Naive thymus-derived CD8-positive, alpha-beta T cell (primary cell): Measurements from ENCODE around the gene MKI67. TPM values are rescaled to one million over a fixed set of nuclear protein-coding genes. Genes with fewer than 3 reads are reported as not detected.

Source experiments
- ATAC-seq, 2 donors: fragments of 150-1000 bp; cut with Tn5 transposase in 1 of 2; sonication (Bioruptor Pico), chemical (Tn5 transposase) in 1 of 2; 1 replicate in 1 of 2; 2 replicates in 1 of 2; pipeline ENCODE4 v1.10.0; 2021; ENCODE audit warnings: mild to moderate bottlenecking in 2 of 2, moderate library complexity in 2 of 2
- POLR2A ChIA-PET: fragments of 350-600 bp; sonication (Branson Sonifier 250); formaldehyde crosslinking; loops from one replicate; lab custom pipeline; 2021; ENCODE audit warnings: antibody characterized with exemption; lab: Charles Lee
- DNase-seq, 10 donors: peaks; one replicate each; pipeline versions ENCODE4 v3.0.0 to v3.0.0-alpha.2; 2020 to 2022
- H3K27ac Mint-ChIP-seq, 10 donors: one replicate each; pipeline ENCODE4 v1.8.0; 2020 to 2022; ENCODE audit warnings: mild to moderate bottlenecking in 10 of 10, mixed read lengths in 10 of 10, moderate library complexity in 4 of 10, inconsistent platforms in 1 of 10
- H3K27me3 Mint-ChIP-seq, 5 donors: one replicate each; pipeline ENCODE4 v1.8.0; 2021 to 2022; ENCODE audit warnings: mixed read lengths in 5 of 5
- H3K36me3 Mint-ChIP-seq, 3 donors: one replicate each; pipeline ENCODE4 v1.8.0; 2020 to 2022; ENCODE audit warnings: mixed read lengths in 3 of 3, mild to moderate bottlenecking in 2 of 3, inconsistent platforms in 1 of 3
- H3K4me1 Mint-ChIP-seq, 4 donors: one replicate each; pipeline ENCODE4 v1.8.0; 2021 to 2022; ENCODE audit warnings: mixed read lengths in 4 of 4
- H3K4me3 Mint-ChIP-seq, 10 donors: one replicate each; pipeline ENCODE4 v1.8.0; 2020 to 2022; ENCODE audit warnings: mild to moderate bottlenecking in 10 of 10, mixed read lengths in 10 of 10, moderate library complexity in 6 of 10, inconsistent platforms in 1 of 10
- H3K9me3 Mint-ChIP-seq, 9 donors: one replicate each; pipeline ENCODE4 v1.8.0; 2020 to 2022; ENCODE audit warnings: mixed read lengths in 9 of 9, mild to moderate bottlenecking in 3 of 9, inconsistent platforms in 1 of 9, moderate library complexity in 1 of 9
- polyA plus RNA-seq, 3 donors: library from polyadenylated mRNA; unstranded; fragments of 300-500 nt; fragmentation: Illumina TruSeq; gene quantifications; one replicate each; pipeline ENCODE4 v1.2.3, GENCODE V29; 2021
- total RNA-seq, 8 experiments: library from RNA in 2 of 8; stranded (reverse) in 2 of 8; gene quantifications; one replicate each; pipeline ENCODE4 v1.2.3 and lab custom pipeline; 2021 to 2026

The MKI67 gene
- total and polyA plus RNA-seq, 5 experiments from 2014 or later: 0.08 to 2.4 (median 0.56) TPM; not detected in 1

DNA sequence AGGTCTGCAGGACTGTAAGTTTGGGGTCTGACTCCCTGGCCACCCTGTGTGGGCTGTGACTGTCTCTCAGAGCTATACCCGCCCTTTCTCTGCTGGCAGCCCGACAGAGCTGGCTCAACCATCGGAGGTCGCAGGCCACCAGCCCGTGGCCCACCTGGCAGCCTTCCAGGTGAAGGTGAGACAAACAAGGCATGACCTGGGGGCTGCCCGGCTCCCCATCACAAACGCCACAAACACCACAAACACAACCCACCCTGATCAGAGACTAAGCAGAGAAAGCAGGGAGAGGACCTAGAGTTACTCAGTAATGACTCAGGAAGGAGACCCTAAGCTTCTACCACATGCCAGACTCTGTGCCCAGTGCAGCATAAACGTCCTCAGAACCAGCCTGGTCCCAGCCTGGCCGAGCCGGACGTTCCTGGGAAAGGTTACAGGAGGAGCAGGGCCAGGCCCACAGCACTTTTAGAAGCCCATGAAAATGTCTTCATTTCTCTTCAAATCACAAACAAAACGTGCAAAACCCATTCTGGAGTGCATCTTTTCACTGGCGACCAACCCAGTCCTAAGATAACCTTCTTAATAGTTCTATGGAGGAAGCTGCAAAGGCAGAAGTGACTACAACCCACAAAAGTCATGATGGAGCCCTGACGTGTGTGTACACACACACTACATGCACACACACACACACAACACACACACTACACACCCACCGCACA, 66.8 kb downstream of the MKI67 start:
- no peaks in the 10 kb centered on the region for H3K27me3 Mint-ChIP-seq
- DNase-seq (peak in 1 of 10 donors; percentile 23), ATAC-seq (no peak)
- peaks cover 43 to 74% (median 64%) of the 10 kb centered on the region in 4 donors for H3K4me1 Mint-ChIP-seq
- H3K9me3 Mint-ChIP-seq: no peaks in the 10 kb centered on the region
- POLR2A ChIA-PET: interaction anchor here (3.4 kb wide), 1 partner anchor 11 kb away, joined by 24 read pairs; no protein-coding TSS in a partner anchor
- H3K27ac Mint-ChIP-seq: peak overlapping the region; percentile 34 to 93 (median 90)
- peaks cover 4 to 46% (median 16%) of the 10 kb centered on the region in 3 donors for H3K36me3 Mint-ChIP-seq
- H3K4me3 Mint-ChIP-seq: peak overlapping the region in 6 of 10 donors; percentile 12 to 64 (median 43)

DNA sequence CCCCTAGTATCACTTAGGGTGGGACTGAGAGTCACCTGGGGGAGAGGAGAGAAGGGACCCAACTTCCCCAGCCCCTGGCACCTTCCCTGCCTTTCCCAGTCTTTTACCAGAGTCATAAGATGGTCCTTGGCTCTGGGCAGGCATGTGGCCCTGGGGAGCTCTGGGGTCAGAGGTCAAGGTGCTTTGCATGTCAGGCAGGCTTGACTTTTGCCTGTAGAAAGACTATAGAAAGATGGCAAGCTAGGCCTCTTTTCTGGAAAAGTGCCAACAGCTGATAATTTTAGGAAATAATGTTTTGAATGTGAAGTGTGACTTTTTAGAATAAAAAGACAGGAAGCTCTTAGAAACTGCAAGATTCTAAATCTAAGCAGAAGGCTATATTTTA, 67.5 kb downstream of the MKI67 start:
- Mint-ChIP-seq H3K9me3 (no peaks in the 10 kb centered on the region), H3K27ac (peak overlapping the region in 9 of 10 donors; percentile 33 to 93 (median 90)), H3K36me3 (peaks cover 4 to 51% (median 16%) of the 10 kb centered on the region in 3 donors), H3K27me3 (no peaks in the 10 kb centered on the region), H3K4me3 (peak overlapping the region in 2 of 10 donors; percentile 12 to 54), H3K4me1 (peaks cover 43 to 70% (median 58%) of the 10 kb centered on the region in 4 donors)
- ATAC-seq (no peak), DNase-seq (no peak)
- POLR2A ChIA-PET: interaction anchor here (3.4 kb wide), 1 partner anchor 11 kb away, joined by 24 read pairs; no protein-coding TSS in a partner anchor

DNA sequence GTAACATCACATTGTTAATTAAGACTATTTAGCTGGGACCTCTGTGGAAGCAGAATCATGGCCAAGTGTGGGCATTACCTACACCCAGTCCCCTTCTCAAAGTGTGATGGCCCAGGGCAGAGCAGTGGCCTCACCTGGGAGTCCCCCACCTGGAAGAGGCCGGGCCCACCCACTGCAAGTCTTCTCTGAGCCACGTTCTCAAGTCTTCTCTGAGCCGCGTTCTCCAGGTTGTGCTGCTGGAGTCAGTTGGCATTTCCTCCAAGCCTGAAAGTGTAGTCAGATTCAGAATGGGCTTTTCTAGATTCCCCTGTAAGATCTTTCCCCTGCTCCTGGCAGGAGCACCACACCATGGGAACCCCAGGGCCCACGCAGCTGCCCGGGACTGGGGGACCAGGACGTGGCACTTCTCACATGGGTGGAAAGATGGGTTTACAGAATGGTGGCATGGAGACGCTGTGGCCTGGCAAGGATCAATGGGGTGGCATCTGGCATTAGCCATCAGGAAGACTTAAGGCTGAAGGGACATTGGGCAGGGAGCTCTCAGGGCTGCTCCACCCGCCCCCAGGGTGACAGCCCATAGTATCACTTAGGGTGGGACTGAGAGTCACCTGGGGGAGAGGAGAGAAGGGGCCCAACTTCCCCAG, 68.0 kb downstream of the MKI67 start:
- peaks cover 39 to 65% (median 54%) of the 10 kb centered on the region in 4 donors for H3K4me1 Mint-ChIP-seq
- H3K27ac Mint-ChIP-seq: peak overlapping the region; percentile 13 to 93 (median 81)
- DNase-seq (no peak), ATAC-seq (no peak)
- peaks cover 4 to 52% (median 16%) of the 10 kb centered on the region in 3 donors for H3K36me3 Mint-ChIP-seq
- peak overlapping the region in 1 of 10 donors; percentile 43 for H3K4me3 Mint-ChIP-seq
- H3K27me3 Mint-ChIP-seq: no peaks in the 10 kb centered on the region
- no peaks in the 10 kb centered on the region for H3K9me3 Mint-ChIP-seq
- POLR2A ChIA-PET: interaction anchor here (3.4 kb wide), 1 partner anchor 10 kb away, joined by 24 read pairs; no protein-coding TSS in a partner anchor

DNA sequence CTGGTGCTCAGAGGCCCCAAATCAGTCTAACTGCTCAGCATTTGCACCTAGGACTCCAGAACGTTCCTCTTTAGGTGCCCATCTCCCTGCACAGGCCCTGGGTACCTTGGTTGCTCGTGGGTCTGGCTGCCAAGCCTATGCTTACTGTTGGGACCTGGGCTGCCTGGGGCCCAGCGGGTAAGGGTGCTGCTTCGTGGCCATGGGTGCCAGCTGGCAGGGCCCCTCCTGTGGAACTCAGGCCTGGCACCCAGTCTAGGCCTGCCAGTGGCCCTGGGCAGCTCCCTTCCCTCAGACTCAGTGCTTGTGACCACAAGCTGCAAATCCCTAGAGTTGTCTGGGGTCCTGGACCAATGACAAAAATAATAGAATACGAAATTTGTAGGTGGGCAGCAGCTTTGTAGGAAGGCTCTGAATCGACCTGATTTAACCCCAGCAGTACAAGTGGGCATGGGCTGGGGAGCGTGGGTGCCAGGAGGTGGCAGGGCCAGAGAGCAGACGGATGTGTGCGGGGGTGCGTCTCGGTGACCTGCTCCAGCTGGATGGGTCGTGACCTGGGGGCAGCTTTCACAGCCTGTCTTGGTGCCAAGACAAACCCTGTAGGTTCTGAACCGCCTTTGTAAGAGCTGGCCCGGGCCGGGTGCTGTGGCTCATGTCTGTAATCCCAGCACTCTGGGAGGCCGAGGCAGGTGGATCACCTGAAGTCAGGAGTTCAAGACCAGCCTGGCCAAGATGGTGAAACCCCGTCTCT, 69.7 kb downstream of the MKI67 start:
- H3K27me3 Mint-ChIP-seq: no peaks in the 10 kb centered on the region
- POLR2A ChIA-PET: no interaction called here
- DNase-seq: no peak
- peaks cover 26 to 59% (median 44%) of the 10 kb centered on the region in 4 donors for H3K4me1 Mint-ChIP-seq
- H3K4me3 Mint-ChIP-seq: no peak overlapping the region
- H3K9me3 Mint-ChIP-seq: no peaks in the 10 kb centered on the region
- ATAC-seq: no peak
- peak overlapping the region in 3 of 10 donors; percentile 60 to 79 (median 63) for H3K27ac Mint-ChIP-seq
- H3K36me3 Mint-ChIP-seq: peaks cover 4 to 69% (median 18%) of the 10 kb centered on the region in 3 donors

DNA sequence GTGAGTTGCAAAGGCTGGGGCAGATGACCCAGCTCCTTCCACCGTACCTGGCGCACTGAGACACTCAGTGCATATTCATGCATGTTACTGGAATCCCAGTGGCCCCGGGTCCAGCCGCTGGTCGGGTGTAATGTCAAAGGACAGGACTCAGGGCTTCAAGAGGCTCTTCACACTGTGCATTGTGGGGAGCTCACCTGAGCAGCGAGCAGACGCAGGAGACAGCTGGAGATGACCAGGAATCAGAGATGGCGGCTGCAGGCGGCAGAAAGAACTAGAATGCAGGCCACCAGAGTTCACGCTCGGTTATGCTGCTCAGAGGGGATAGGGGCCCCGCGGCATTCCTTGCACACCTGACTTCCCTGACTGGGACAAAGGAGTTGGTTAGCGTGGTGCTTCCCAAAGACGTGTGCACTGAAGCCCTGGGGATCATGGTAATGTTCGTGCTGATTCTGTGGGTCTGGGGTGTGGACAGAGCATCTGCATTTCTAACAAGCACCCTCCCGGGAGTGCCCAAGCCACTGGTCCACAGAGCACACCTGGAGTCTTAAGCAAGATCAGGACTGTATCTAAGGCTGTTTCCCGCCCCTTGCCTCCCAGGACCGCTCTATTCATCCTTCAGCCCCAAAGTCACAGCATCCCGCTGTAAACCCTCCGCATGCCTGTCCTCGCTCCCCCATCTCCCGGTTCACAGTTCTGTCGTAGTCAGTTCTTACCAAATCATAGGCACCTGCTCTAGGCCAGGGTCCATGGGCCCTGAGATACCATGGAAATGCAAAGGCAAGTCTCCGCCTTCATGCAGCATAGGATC, 71.0 kb downstream of the MKI67 start:
- POLR2A ChIA-PET: no interaction called here
- H3K4me1 Mint-ChIP-seq: peaks cover 25 to 62% (median 44%) of the 10 kb centered on the region in 4 donors
- H3K27me3 Mint-ChIP-seq: no peaks in the 10 kb centered on the region

DNA sequence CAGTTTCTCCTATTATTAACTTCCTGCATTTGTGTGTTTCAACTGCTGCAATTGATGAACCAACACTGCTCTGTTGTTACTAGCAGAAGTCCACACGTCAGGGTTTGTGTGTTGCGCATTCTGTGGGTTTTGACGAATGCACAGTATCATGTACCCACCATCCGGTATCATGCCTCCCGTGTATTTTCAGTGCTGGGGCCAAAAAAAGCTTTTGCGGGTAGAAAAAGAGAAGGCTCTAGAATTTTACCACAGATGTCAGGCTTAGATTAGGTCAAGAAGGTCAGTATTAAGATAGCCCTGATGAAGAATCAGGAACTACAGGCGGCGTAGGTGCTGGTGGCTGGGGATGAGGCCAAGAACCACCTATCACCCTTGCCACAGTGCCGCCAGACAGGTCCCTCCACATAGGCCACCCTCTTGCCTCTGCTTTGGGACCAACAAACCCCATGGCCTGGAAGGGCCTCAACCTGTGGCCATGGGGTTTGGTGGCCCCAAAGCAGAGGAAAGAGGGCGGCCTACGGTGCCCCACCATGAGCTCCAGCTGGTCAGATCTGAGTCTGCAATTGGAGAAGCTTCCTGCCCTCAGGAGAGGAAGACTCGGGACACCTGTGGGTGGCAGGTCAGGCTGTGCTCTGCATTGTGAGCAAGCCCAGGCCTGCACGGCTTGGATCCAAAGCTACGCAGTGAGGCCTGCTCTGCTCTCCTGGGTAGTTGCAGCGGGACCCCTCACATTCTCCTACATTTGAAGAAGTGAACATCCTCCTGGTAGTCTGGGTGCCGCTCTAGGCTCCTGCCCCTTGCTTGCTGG, 71.9 kb downstream of the MKI67 start:
- Mint-ChIP-seq H3K4me3 (no peak overlapping the region), H3K4me1 (peaks cover 20 to 62% (median 43%) of the 10 kb centered on the region in 4 donors), H3K9me3 (no peaks in the 10 kb centered on the region), H3K27me3 (no peaks in the 10 kb centered on the region), H3K36me3 (peaks cover 4 to 78% (median 19%) of the 10 kb centered on the region in 3 donors), H3K27ac (peak overlapping the region in 3 of 10 donors; percentile 9 to 40 (median 19))
- POLR2A ChIA-PET: interaction anchor here (1.4 kb wide), 1 partner anchor 10 kb away, joined by 4 read pairs; no protein-coding TSS in a partner anchor
- DNase-seq (no peak), ATAC-seq (no peak)

More for the DNA sequence above, 71.0 kb downstream of the MKI67 start:
- ATAC-seq (no peak), DNase-seq (no peak)
- Mint-ChIP-seq H3K4me3 (no peak overlapping the region), H3K36me3 (peaks cover 4 to 76% (median 19%) of the 10 kb centered on the region in 3 donors), H3K9me3 (no peaks in the 10 kb centered on the region), H3K27ac (peak overlapping the region in 6 of 10 donors; percentile 6 to 74 (median 23))

DNA sequence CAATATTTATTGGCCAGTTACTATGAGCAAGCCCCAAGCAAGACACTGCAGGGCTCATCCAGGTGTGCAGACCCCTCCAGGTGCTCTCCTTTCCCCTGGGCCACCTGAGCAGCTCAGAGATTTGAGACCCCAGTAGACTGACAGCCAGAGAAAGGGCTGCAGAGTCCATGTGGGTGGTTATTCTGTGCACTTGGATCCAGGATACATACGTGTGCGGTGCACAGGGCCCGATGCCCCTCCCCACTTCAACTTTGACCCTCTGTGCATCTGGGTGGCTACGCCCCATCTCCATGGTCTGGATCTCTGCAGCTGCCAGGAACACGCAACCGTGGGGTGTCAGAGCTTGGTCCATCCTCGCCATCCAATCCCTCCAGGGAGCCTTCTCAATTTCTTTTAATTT, 72.9 kb downstream of the MKI67 start:
- Mint-ChIP-seq H3K27me3 (no peaks in the 10 kb centered on the region), H3K4me3 (no peak overlapping the region), H3K9me3 (no peaks in the 10 kb centered on the region), H3K36me3 (peaks cover 4 to 80% (median 19%) of the 10 kb centered on the region in 3 donors), H3K27ac (no peak overlapping the region), H3K4me1 (peaks cover 13 to 63% (median 43%) of the 10 kb centered on the region in 4 donors)
- POLR2A ChIA-PET: interaction anchor here (1.4 to 2.3 kb wide), 2 partner anchors 9 to 11 kb away, joined by 4 to 7 read pairs; no protein-coding TSS in a partner anchor
- DNase-seq (no peak), ATAC-seq (no peak)

DNA sequence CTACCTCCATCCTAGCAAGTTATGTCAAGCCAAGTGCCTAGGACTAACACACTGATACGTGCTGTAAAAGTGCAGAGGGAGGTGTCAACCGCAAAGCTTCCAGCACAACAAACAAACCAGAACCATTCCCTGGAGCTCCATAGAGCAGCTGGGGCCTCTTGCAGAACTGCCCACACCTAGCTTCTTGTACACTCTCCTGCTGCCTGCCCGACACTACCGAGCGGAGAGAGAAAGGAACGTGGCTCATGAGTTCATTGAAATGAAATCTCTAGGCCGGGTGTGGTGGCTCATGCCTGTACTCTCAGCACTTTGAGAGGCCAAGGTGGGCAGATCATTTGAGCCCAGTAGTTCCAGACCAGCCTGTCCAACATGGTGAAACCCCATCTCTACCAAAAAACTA, 73.5 kb downstream of the MKI67 start:
- H3K4me3 Mint-ChIP-seq: no peak overlapping the region
- peak overlapping the region in 3 of 10 donors; percentile 27 to 35 (median 27) for H3K27ac Mint-ChIP-seq
- H3K4me1 Mint-ChIP-seq: peaks cover 15 to 65% (median 45%) of the 10 kb centered on the region in 4 donors
- POLR2A ChIA-PET: interaction anchor here (2.3 kb wide), 1 partner anchor 9 kb away, joined by 7 read pairs; no protein-coding TSS in a partner anchor
- ATAC-seq (no peak), DNase-seq (no peak)
- H3K27me3 Mint-ChIP-seq: no peaks in the 10 kb centered on the region
- H3K36me3 Mint-ChIP-seq: peaks cover 4 to 73% (median 18%) of the 10 kb centered on the region in 3 donors
- H3K9me3 Mint-ChIP-seq: no peaks in the 10 kb centered on the region

DNA sequence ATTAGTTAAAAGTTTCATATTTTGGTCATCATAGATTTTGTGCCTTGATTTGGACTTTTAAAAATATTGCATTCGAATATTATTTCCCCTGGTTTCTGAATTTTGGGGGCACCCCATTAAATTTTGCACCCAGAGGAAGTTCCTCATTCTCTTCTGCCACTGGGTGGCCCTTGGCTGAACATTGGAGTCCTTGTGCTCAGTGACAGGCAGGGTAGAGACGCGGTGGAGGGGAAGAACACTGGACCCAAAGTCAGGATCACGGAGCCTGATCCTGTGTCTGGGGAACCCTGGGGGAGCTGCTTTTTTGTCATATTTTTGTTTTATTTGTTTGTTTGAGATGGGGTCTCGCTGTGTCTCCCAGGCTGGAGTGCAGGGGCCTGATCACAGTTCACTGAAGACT, 74.7 kb downstream of the MKI67 start:
- no peaks in the 10 kb centered on the region for H3K27me3 Mint-ChIP-seq
- no peaks in the 10 kb centered on the region for H3K9me3 Mint-ChIP-seq
- peaks cover 16 to 71% (median 54%) of the 10 kb centered on the region in 4 donors for H3K4me1 Mint-ChIP-seq
- peak overlapping the region in 1 of 10 donors; percentile 73 for H3K4me3 Mint-ChIP-seq
- POLR2A ChIA-PET: interaction anchor here (2.3 kb wide), 1 partner anchor 10 kb away, joined by 7 read pairs; no protein-coding TSS in a partner anchor
- H3K36me3 Mint-ChIP-seq: peaks cover 0 to 62% (median 14%) of the 10 kb centered on the region in 3 donors
- H3K27ac Mint-ChIP-seq: peak overlapping the region in 4 of 10 donors; percentile 12 to 73 (median 67)
- ATAC-seq: no peak
- DNase-seq: no peak

DNA sequence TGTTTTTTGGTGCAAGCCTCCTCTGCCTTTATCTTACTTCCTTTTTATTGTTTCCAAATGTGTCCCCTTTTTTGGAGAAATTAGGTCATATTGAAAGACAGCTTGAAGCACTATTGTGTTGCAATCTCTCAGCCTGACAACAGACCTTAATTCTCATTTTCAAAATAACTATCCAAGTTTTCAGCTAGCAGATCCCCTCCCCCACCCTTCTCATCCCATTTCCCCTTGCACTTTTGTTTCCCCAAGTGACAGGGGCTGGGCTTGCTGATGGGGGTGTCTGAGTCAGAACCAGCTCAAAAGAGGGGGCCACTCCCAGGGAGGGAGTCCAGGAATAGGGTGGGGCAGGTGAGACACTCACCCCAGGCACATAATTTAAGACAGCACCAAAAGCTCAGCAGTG, 75.3 kb downstream of the MKI67 start:
- H3K4me3 Mint-ChIP-seq: peak overlapping the region in 5 of 10 donors; percentile 8 to 94 (median 50)
- H3K9me3 Mint-ChIP-seq: no peaks in the 10 kb centered on the region
- peaks cover 15 to 77% (median 59%) of the 10 kb centered on the region in 4 donors for H3K4me1 Mint-ChIP-seq
- DNase-seq (no peak), ATAC-seq (no peak)
- peak overlapping the region in 7 of 10 donors; percentile 14 to 95 (median 60) for H3K27ac Mint-ChIP-seq
- POLR2A ChIA-PET: no interaction called here
- peaks cover 0 to 56% (median 10%) of the 10 kb centered on the region in 3 donors for H3K36me3 Mint-ChIP-seq
- no peaks in the 10 kb centered on the region for H3K27me3 Mint-ChIP-seq
